ENCODE results near the gene RELN. TPM values are rescaled to one million over a fixed set of nuclear protein-coding genes. Genes with fewer than 3 reads are reported as not detected.

RELN gene
- total RNA-seq, 1 experiment from 2014 or later = 0.31 TPM

GRCh38 chr7:103541026-103541425, 448.4 kb downstream of the RELN start:
- Mint-ChIP-seq H3K4me1 (ENCODE audit: low read depth, unreplicated experiment) (no peaks in the 10 kb centered on the region), H3K4me3 (ENCODE audit: low read depth, unreplicated experiment) (no peak overlapping the region), H3K27me3 (ENCODE audit: unreplicated experiment) (peaks cover 19% of the 10 kb centered on the region), H3K9me3 (ENCODE audit: low read depth, unreplicated experiment) (no peaks in the 10 kb centered on the region), H3K27ac (ENCODE audit: unreplicated experiment) (no peak overlapping the region), H3K36me3 (ENCODE audit: insufficient read depth, unreplicated experiment) (no peaks in the 10 kb centered on the region)
- intact Hi-C loops (cut with micrococcal nuclease; ENCODE audit: unreplicated experiment) = no loop called here
- no peak for DNase-seq
- TF ChIP-seq CTCF (IDR thresholded peaks at IDR 0.05; ENCODE audit: unreplicated experiment) = no peak
- BruUV-seq (replicated peaks) = no TSS peak
- CTCF ChIA-PET = no interaction called here

- no peak for TF ChIP-seq CTCF (IDR thresholded peaks at IDR 0.05; ENCODE audit: unreplicated experiment)
Measured at GRCh38 chr7:103540338-103540737, 449.1 kb downstream of the RELN start.

GRCh38 chr7:103539875-103540274, 449.6 kb downstream of the RELN start:
- Mint-ChIP-seq H3K27me3 (ENCODE audit: unreplicated experiment) (peaks cover 19% of the 10 kb centered on the region), H3K9me3 (ENCODE audit: low read depth, unreplicated experiment) (no peaks in the 10 kb centered on the region), H3K27ac (ENCODE audit: unreplicated experiment) (no peak overlapping the region), H3K4me1 (ENCODE audit: low read depth, unreplicated experiment) (no peaks in the 10 kb centered on the region), H3K36me3 (ENCODE audit: insufficient read depth, unreplicated experiment) (no peaks in the 10 kb centered on the region), H3K4me3 (ENCODE audit: low read depth, unreplicated experiment) (no peak overlapping the region)
- no peak for DNase-seq
- CTCF ChIA-PET = no interaction called here
- intact Hi-C loops (cut with micrococcal nuclease; ENCODE audit: unreplicated experiment) = no loop called here
- no peak for TF ChIP-seq CTCF (IDR thresholded peaks at IDR 0.05; ENCODE audit: unreplicated experiment)
- no TSS peak for BruUV-seq (replicated peaks)

More at GRCh38 chr7:103540338-103540737, 449.1 kb downstream of the RELN start:
- H3K9me3 Mint-ChIP-seq (ENCODE audit: low read depth, unreplicated experiment) = no peaks in the 10 kb centered on the region
- H3K27me3 Mint-ChIP-seq (ENCODE audit: unreplicated experiment) = peaks cover 19% of the 10 kb centered on the region
- intact Hi-C loops (cut with micrococcal nuclease; ENCODE audit: unreplicated experiment) = no loop called here
- H3K4me1 Mint-ChIP-seq (ENCODE audit: low read depth, unreplicated experiment) = no peaks in the 10 kb centered on the region
- BruUV-seq (replicated peaks) = no TSS peak
- CTCF ChIA-PET = no interaction called here
- no peak overlapping the region for H3K27ac Mint-ChIP-seq (ENCODE audit: unreplicated experiment)
- H3K36me3 Mint-ChIP-seq (ENCODE audit: insufficient read depth, unreplicated experiment) = no peaks in the 10 kb centered on the region
- no peak overlapping the region for H3K4me3 Mint-ChIP-seq (ENCODE audit: low read depth, unreplicated experiment)
- DNase-seq = no peak

GRCh38 chr7:103538964-103539709, 450.3 kb downstream of the RELN start:
- H3K9me3 Mint-ChIP-seq (ENCODE audit: low read depth, unreplicated experiment) = no peaks in the 10 kb centered on the region

More at GRCh38 chr7:103538964-103539709, 450.3 kb downstream of the RELN start:
- H3K4me3 Mint-ChIP-seq (ENCODE audit: low read depth, unreplicated experiment) = no peak overlapping the region
- no peak overlapping the region for H3K27ac Mint-ChIP-seq (ENCODE audit: unreplicated experiment)
- H3K4me1 Mint-ChIP-seq (ENCODE audit: low read depth, unreplicated experiment) = no peaks in the 10 kb centered on the region
- CTCF ChIA-PET = no interaction called here
- TF ChIP-seq CTCF (IDR thresholded peaks at IDR 0.05; ENCODE audit: unreplicated experiment) = no peak
- H3K27me3 Mint-ChIP-seq (ENCODE audit: unreplicated experiment) = peaks cover 19% of the 10 kb centered on the region
- DNase-seq = no peak
- no TSS peak for BruUV-seq (replicated peaks)
- intact Hi-C loops (cut with micrococcal nuclease; ENCODE audit: unreplicated experiment) = no loop called here
- no peaks in the 10 kb centered on the region for H3K36me3 Mint-ChIP-seq (ENCODE audit: insufficient read depth, unreplicated experiment)

Data from Calu3 (cell line).